H1 (cell line): Measurements from ENCODE around the gene SEMA3G. TPM values are rescaled to one million over a fixed set of nuclear protein-coding genes. Genes with fewer than 3 reads are reported as not detected.

Source experiments
- ASH2L ChIP-seq: fragments of 200-600, 300-600 bp; sonication (generic); IDR thresholded peaks from one replicate; pipeline ENCODE4 v1.7.1; 2017; ENCODE audit warnings: low read length
- ATF2 ChIP-seq: IDR thresholded peaks from 2 replicates; pipeline ENCODE4 v1.6.1; 2012; ENCODE audit warnings: low read length, inconsistent platforms
- CBX5 ChIP-seq: fragments of 300-800, 300-1000 bp; sonication (generic); IDR thresholded peaks from 2 replicates; pipeline ENCODE4 v1.7.1; 2016; ENCODE audit warnings: antibody characterized with exemption, low read length, low read depth
- CBX8 ChIP-seq: fragments of 300-800, 300-1000 bp; sonication (generic); IDR thresholded peaks from 2 replicates; pipeline ENCODE4 v1.7.1; 2016; ENCODE audit warnings: low read depth, low read length, borderline replicate concordance
- CHD1 ChIP-seq: IDR thresholded peaks from 2 replicates; pipeline ENCODE4 v1.6.1; 2012; ENCODE audit warnings: low read depth, low read length, improper control_type of control experiment
- CTCF ChIP-seq, 3 experiments: IDR thresholded peaks; 1 replicate in 2 of 3; 2 replicates in 1 of 3; pipeline versions ENCODE4 v1.5.1 to v1.6.1; 2011; ENCODE audit warnings: low read length in 3 of 3, mild to moderate bottlenecking in 3 of 3, inconsistent platforms in 2 of 3, low read depth in 1 of 3, moderate library complexity in 1 of 3; ENCODE audit not compliant: insufficient read depth in 1 of 3; ENCODE audit errors: control extremely low read depth in 1 of 3
- EGR1 ChIP-seq: IDR thresholded peaks from 2 replicates; pipeline ENCODE4 v1.6.1; 2011; ENCODE audit warnings: low read depth, low read length, borderline replicate concordance
- KDM1A ChIP-seq: fragments of 200-600, 300-600 bp; sonication (generic); IDR thresholded peaks from 2 replicates; pipeline ENCODE4 v1.7.1; 2016; ENCODE audit warnings: mild to moderate bottlenecking, low read length, borderline replicate concordance
- POU5F1 ChIP-seq: IDR thresholded peaks from 2 replicates; pipeline ENCODE4 v1.6.1; 2011; ENCODE audit warnings: low read depth, mild to moderate bottlenecking, low read length, moderate library complexity
- RBBP5 ChIP-seq: IDR thresholded peaks from 2 replicates; pipeline ENCODE4 v1.7.1; 2012; ENCODE audit warnings: low read depth, mild to moderate bottlenecking, inconsistent platforms, low read length, moderate library complexity, borderline replicate concordance
- RFX5 ChIP-seq: IDR thresholded peaks from 2 replicates; pipeline ENCODE4 v1.6.1; 2011; ENCODE audit warnings: low read depth, low read length, improper control_type of control experiment, borderline replicate concordance
- SIN3A ChIP-seq, 2 experiments: IDR thresholded peaks in 1 of 2; conservative IDR thresholded peaks in 1 of 2; 2 replicates each; pipeline ENCODE4 v1.6.1; 2011 to 2012; ENCODE audit warnings: low read length in 2 of 2, improper control_type of control experiment in 1 of 2, low read depth in 1 of 2, mild to moderate bottlenecking in 1 of 2
- SP4 ChIP-seq: IDR thresholded peaks from 2 replicates; pipeline ENCODE4 v1.6.1; 2012; ENCODE audit warnings: low read length, inconsistent platforms
- polyA plus RNA-seq, 7 experiments: library from polyadenylated mRNA; depleted of rRNA in 3 of 7; stranded (reverse) in 5 of 7; unstranded in 2 of 7; fragments of >200 nt in 5 of 7; fragments of 200-250 nt in 2 of 7; gene quantifications; 1 replicate in 5 of 7; 2 replicates in 1 of 7; 4 replicates in 1 of 7; pipeline versions ENCODE4 v1.2.1 to v1.2.3, GENCODE V29; 2011 to 2013; ENCODE audit warnings: missing spikeins in 2 of 7, mixed read lengths in 2 of 7
- total RNA-seq: library from RNA; stranded (reverse); fragmentation: NEBNext Ultra II Directional; extraction: Animal tissue kit (Norgen Biotek cat#: 25700); gene quantifications from 2 replicates; pipeline ENCODE4 v1.2.1, GENCODE V29; 2021

The SEMA3G gene
- total and polyA plus RNA-seq, 2 of the 8 experiments (the other 6 are each of a cell fraction or from before 2014, with no cell fraction given): 0.95 to 1.5 TPM

- no peak for TF ChIP-seq SP4
- no peak for TF ChIP-seq POU5F1
- no peak for TF ChIP-seq CHD1
- TF ChIP-seq CTCF (IDR thresholded peaks at IDR 0.05; ENCODE audit: control extremely low read depth in 1 of 3, insufficient read depth in 1 of 3, low read depth in 1 of 3, low read length in 3 of 3): peak in 1 of 3 experiments; percentile 46; a peak in 1 of 4 replicates
- TF ChIP-seq EGR1: no peak
- TF ChIP-seq ASH2L: no peak
- TF ChIP-seq CBX5: no peak
- no peak for TF ChIP-seq CBX8
- TF ChIP-seq ATF2: no peak
- peak; percentile 45; the same call in 1 of the 2 replicates for TF ChIP-seq KDM1A
- no peak for TF ChIP-seq RFX5
- no peak for TF ChIP-seq SIN3A (conservative IDR thresholded peaks at IDR 0.05 in 1 of 2, IDR thresholded peaks at IDR 0.05 in 1 of 2; ENCODE audit: low read depth in 1 of 2, low read length in 2 of 2)
- TF ChIP-seq RBBP5: no peak
Measured at GRCh38 chr3:52451237-52452083, 6.6 kb upstream of the SEMA3G start (continued).
